SH-SY5Y (cell line): Measurements from ENCODE around the gene PLCL1.

ENCODE experiments used
- GATA2 ChIP-seq: IDR thresholded peaks from 2 replicates; pipeline ENCODE4 v1.6.1; 2011; ENCODE audit warnings: mild to moderate bottlenecking, low read depth, low read length
- GATA3 ChIP-seq: IDR thresholded peaks from 2 replicates; pipeline ENCODE4 v1.6.1; 2011; ENCODE audit warnings: low read depth, mild to moderate bottlenecking, low read length, moderate library complexity

DNA sequence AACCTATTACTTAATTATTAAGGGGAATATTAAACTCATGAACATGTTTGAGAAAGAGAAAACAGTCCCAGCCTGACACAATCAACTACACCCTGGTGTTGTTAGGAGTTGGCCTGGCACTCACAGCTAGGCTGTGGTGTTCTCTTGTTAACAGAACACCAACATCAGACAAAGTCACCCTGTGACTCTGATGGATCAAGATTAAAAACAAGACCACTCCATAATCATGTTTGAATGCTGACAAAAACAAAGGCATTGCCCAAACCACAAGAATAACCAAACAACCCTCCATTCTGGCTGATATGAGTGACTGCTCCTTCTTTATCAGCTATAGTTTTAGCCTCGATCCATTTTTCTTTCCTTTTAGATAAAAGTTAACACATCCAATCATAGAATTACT, 22.3 kb upstream of the PLCL1 start:
- no peak for TF ChIP-seq GATA3
- TF ChIP-seq GATA2 = no peak
